HepG2 (cell line): ENCODE measurements around the gene MBIP. TPM values are rescaled to one million over a fixed set of nuclear protein-coding genes. Genes with fewer than 3 reads are reported as not detected.

Experiments
- AFF4 ChIP-seq: sonication (generic); formaldehyde crosslinking; IDR thresholded peaks from 2 replicates; pipeline ENCODE4 v1.4.0; 2020; ENCODE audit warnings: missing genetic modification reagents
- ARID2 ChIP-seq: sonication (generic); formaldehyde crosslinking; IDR thresholded peaks from 2 replicates; pipeline ENCODE4 v1.8.1; 2022; ENCODE audit warnings: mild to moderate bottlenecking, missing genetic modification reagents, borderline replicate concordance
- EED ChIP-seq: sonication (generic); formaldehyde crosslinking; IDR thresholded peaks from 2 replicates; pipeline ENCODE4 v1.5.0; 2020; ENCODE audit warnings: mild to moderate bottlenecking, missing genetic modification reagents
- FLYWCH1 ChIP-seq: sonication (generic); formaldehyde crosslinking; IDR thresholded peaks from 2 replicates; pipeline ENCODE4 v1.8.1; 2023; ENCODE audit warnings: mild to moderate bottlenecking, missing genetic modification reagents
- GATAD1 ChIP-seq: IDR thresholded peaks from 2 replicates; pipeline ENCODE4 v1.6.1; 2016; ENCODE audit warnings: missing genetic modification reagents, missing compliant biosample characterization
- NFE2 ChIP-seq: sonication (generic); formaldehyde crosslinking; IDR thresholded peaks from 2 replicates; pipeline ENCODE4 v1.4.0; 2020; ENCODE audit warnings: missing genetic modification reagents
- RXRB ChIP-seq: IDR thresholded peaks from 2 replicates; pipeline ENCODE4 v1.6.1; 2016; ENCODE audit warnings: borderline replicate concordance, missing genetic modification reagents, missing compliant biosample characterization
- SKI ChIP-seq: fragments of 450-650 bp; IDR thresholded peaks from one replicate; pipeline ENCODE4 v1.6.1; 2018; ENCODE audit warnings: mild to moderate bottlenecking; ENCODE audit not compliant: partially characterized antibody
- SMARCE1 ChIP-seq: fragments of 450-650 bp; IDR thresholded peaks from 2 replicates; pipeline ENCODE4 v1.6.1; 2017; ENCODE audit warnings: borderline replicate concordance
- SRF ChIP-seq: IDR thresholded peaks from 2 replicates; pipeline ENCODE4 v1.6.1; 2011; ENCODE audit warnings: mild to moderate bottlenecking, low read depth, low read length, moderate library complexity
- SUZ12 ChIP-seq: fragments of 150-350 bp; IDR thresholded peaks from 2 replicates; pipeline ENCODE4 v1.6.1; 2014; ENCODE audit warnings: low read depth, low read length
- ZNF570 ChIP-seq: sonication (generic); formaldehyde crosslinking; IDR thresholded peaks from 2 replicates; pipeline ENCODE4 v1.4.0; 2020; ENCODE audit warnings: mild to moderate bottlenecking, missing genetic modification reagents, borderline replicate concordance
- ZNF7 ChIP-seq: IDR thresholded peaks from 2 replicates; pipeline ENCODE4 v1.6.1; 2016; ENCODE audit warnings: missing biosample characterization, missing genetic modification reagents
- ZNF772 ChIP-seq: sonication (generic); formaldehyde crosslinking; IDR thresholded peaks from 2 replicates; pipeline ENCODE4 v1.5.0; 2020; ENCODE audit warnings: mild to moderate bottlenecking, missing genetic modification reagents
- ZNF883 ChIP-seq: sonication (generic); formaldehyde crosslinking; IDR thresholded peaks from 2 replicates; pipeline ENCODE4 v1.5.1; 2020; ENCODE audit warnings: mild to moderate bottlenecking, missing genetic modification reagents; ENCODE audit errors: not compliant biosample characterization
- polyA plus RNA-seq, 8 experiments: library from polyadenylated mRNA; depleted of rRNA in 3 of 8; stranded (reverse) in 7 of 8; unstranded in 1 of 8; fragments of >200 nt; fragmentation: Illumina TruSeq in 4 of 8; extraction: Trizol in 4 of 8; gene quantifications; 2 replicates each; pipeline versions ENCODE4 v1.2.1 to v1.2.3, GENCODE V29; 2011 to 2016; ENCODE audit warnings: low read depth in 4 of 8, missing spikeins in 1 of 8, mixed read lengths in 1 of 8; ENCODE audit not compliant: insufficient read depth in 1 of 8
- total RNA-seq, 5 experiments: library from RNA; depleted of rRNA; stranded (reverse); fragments of >200 nt; fragmentation: Illumina TruSeq; extraction: Trizol; gene quantifications; 2 replicates each; pipeline ENCODE4 v1.2.3, GENCODE V29; 2016; ENCODE audit warnings: low read depth in 1 of 5
- TF ChIP-seq, protein P1 (sequence below): IDR thresholded peaks from 2 replicates; pipeline ENCODE4 v1.6.1; 2016
- TF ChIP-seq, protein P2 (sequence below): sonication (generic); formaldehyde crosslinking; IDR thresholded peaks from 2 replicates; pipeline ENCODE4 v1.4.0; 2020; ENCODE audit warnings: mild to moderate bottlenecking, missing genetic modification reagents
- TF ChIP-seq, protein P3 (sequence below): sonication (generic); formaldehyde crosslinking; IDR thresholded peaks from 2 replicates; pipeline ENCODE4 v1.4.0; 2020; ENCODE audit warnings: missing genetic modification reagents
- TF ChIP-seq, protein P4 (sequence below): sonication (generic); formaldehyde crosslinking; IDR thresholded peaks from 2 replicates; pipeline ENCODE4 v1.5.0; 2020; ENCODE audit warnings: missing genetic modification reagents
- TF ChIP-seq, protein P5 (sequence below): sonication (generic); formaldehyde crosslinking; IDR thresholded peaks from 2 replicates; pipeline ENCODE4 v1.5.0; 2020; ENCODE audit warnings: mild to moderate bottlenecking, low read depth, missing genetic modification reagents, borderline replicate concordance
- TF ChIP-seq, protein P6 (sequence below): IDR thresholded peaks from 2 replicates; pipeline ENCODE4 v1.6.1; 2016; ENCODE audit warnings: low read depth, borderline replicate concordance

The MBIP gene
- total and polyA plus RNA-seq, 2 of the 13 experiments (the other 11 are each of a cell fraction or from before 2014, with no cell fraction given): 48.1 to 48.6 TPM

DNA sequence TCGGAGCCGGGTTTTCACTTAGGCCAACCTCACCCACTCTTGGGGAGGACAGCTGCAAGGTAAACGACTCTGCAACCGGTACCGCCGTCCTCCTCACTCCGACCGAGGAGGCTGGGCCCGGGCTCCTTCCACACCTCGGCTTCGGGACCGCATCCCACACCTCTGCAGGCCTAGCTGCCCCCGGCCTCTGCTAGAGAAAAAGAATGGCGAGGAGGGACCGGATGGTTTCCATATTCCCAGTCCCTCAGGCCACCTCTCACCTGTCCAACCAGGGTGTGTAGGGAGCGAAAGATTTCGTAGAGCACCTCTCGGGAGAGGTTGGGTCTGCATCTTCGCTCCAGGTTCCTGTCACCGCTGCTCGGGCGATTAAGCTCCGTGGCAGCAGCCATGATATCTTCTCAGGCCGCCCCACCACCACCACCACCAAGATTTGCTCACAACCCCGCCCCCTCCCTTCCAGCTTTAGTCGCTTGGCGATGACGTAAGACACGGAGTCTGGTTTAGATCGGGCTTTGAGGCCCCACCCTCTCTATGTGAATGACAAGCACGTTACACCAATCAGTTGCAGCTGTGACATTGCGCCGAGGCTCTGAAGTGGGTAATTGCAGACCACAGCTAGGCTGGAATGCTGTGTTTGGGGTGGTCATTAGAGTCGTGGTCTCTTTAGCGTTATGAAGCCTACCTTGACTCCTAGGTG, at the start of gene MBIP (continued):
- TF ChIP-seq, protein P1, sequence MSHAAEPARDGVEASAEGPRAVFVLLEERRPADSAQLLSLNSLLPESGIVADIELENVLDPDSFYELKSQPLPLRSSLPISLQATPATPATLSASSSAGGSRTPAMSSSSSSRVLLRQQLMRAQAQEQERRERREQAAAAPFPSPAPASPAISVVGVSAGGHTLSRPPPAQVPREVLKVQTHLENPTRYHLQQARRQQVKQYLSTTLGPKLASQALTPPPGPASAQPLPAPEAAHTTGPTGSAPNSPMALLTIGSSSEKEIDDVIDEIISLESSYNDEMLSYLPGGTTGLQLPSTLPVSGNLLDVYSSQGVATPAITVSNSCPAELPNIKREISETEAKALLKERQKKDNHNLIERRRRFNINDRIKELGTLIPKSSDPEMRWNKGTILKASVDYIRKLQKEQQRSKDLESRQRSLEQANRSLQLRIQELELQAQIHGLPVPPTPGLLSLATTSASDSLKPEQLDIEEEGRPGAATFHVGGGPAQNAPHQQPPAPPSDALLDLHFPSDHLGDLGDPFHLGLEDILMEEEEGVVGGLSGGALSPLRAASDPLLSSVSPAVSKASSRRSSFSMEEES: peak; percentile 61; the same call in 1 of the 2 replicates
- TF ChIP-seq RXRB (peak; percentile 8), NFE2 (CRISPR knock-in tag) (no peak), SUZ12 (no peak; the same call in 1 of the 2 replicates), EED (CRISPR knock-in tag) (no peak; the same call in 1 of the 2 replicates), ARID2 (CRISPR knock-in tag) (peak; percentile 89), AFF4 (CRISPR knock-in tag) (peak; percentile 80; the same call in 1 of the 2 replicates), SMARCE1 (no peak), SRF (peak; percentile 70; the same call in 1 of the 2 replicates), GATAD1 (CRISPR knock-in tag) (peak; percentile 95), ZNF772 (peak; percentile 98), ZNF570 (CRISPR knock-in tag) (no peak), SKI (peak; percentile 40), ZNF7 (0 out of 2 replicates have a peak, but pooled peaks have one; percentile 9), ZNF883 (CRISPR knock-in tag) (peak; percentile 68), FLYWCH1 (CRISPR knock-in tag) (no peak)
- TF ChIP-seq, protein P2, sequence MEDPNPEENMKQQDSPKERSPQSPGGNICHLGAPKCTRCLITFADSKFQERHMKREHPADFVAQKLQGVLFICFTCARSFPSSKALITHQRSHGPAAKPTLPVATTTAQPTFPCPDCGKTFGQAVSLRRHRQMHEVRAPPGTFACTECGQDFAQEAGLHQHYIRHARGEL (CRISPR knock-in tag): no peak; the same call in 1 of the 2 replicates
- TF ChIP-seq, protein P3, sequence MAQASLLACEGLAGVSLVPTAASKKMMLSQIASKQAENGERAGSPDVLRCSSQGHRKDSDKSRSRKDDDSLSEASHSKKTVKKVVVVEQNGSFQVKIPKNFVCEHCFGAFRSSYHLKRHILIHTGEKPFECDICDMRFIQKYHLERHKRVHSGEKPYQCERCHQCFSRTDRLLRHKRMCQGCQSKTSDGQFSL (CRISPR knock-in tag): no peak
- TF ChIP-seq, protein P4, sequence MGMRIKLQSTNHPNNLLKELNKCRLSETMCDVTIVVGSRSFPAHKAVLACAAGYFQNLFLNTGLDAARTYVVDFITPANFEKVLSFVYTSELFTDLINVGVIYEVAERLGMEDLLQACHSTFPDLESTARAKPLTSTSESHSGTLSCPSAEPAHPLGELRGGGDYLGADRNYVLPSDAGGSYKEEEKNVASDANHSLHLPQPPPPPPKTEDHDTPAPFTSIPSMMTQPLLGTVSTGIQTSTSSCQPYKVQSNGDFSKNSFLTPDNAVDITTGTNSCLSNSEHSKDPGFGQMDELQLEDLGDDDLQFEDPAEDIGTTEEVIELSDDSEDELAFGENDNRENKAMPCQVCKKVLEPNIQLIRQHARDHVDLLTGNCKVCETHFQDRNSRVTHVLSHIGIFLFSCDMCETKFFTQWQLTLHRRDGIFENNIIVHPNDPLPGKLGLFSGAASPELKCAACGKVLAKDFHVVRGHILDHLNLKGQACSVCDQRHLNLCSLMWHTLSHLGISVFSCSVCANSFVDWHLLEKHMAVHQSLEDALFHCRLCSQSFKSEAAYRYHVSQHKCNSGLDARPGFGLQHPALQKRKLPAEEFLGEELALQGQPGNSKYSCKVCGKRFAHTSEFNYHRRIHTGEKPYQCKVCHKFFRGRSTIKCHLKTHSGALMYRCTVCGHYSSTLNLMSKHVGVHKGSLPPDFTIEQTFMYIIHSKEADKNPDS (CRISPR knock-in tag): 0 out of 2 replicates have a peak, but pooled peaks have one; percentile 67
- TF ChIP-seq, protein P5, sequence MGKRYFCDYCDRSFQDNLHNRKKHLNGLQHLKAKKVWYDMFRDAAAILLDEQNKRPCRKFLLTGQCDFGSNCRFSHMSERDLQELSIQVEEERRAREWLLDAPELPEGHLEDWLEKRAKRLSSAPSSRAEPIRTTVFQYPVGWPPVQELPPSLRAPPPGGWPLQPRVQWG: no peak
- TF ChIP-seq, protein P6, sequence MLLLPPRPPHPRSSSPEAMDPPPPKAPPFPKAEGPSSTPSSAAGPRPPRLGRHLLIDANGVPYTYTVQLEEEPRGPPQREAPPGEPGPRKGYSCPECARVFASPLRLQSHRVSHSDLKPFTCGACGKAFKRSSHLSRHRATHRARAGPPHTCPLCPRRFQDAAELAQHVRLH (CRISPR knock-in tag): peak; percentile 98
